ENCODE measurements around the gene AVP. TPM values are rescaled to one million over a fixed set of nuclear protein-coding genes. Genes with fewer than 3 reads are reported as not detected.

The AVP gene
- total and polyA plus RNA-seq, 2 donors (not counting 3 experiments of a cell fraction or from before 2014, with no cell fraction given) = not detected

GRCh38 chr20:3102575-3103368 lies 18.2 kb upstream of the AVP start:
- no peaks in the 10 kb centered on the region for H3K27me3 ChIP-seq (ENCODE audit: control insufficient read depth in 2 of 2, insufficient read depth in 2 of 2, low read length in 2 of 2)

More at GRCh38 chr20:3102575-3103368, 18.2 kb upstream of the AVP start:
- no peak overlapping the region for H2AFZ ChIP-seq (ENCODE audit: low read depth, low read length)
- intact Hi-C loops (cut with micrococcal nuclease) (no loop called here), dilution Hi-C loops (cut with MboI; ENCODE audit: extremely low pct_ligation_motif_present, low sequenced_read_pairs) (no loop called here)
- no peaks in the 10 kb centered on the region for H3K9me3 ChIP-seq (replicated peaks; ENCODE audit: control insufficient read depth, insufficient read depth, low read length)
- no TSS peak for BruUV-seq (replicated peaks)
- H3K36me3 ChIP-seq (ENCODE audit: control insufficient read depth in 2 of 2, extremely low read depth in 1 of 2, insufficient read depth in 2 of 2, low read length in 2 of 2) = no peaks in the 10 kb centered on the region
- FAIRE-seq (no peak), DNase-seq (ENCODE audit: low read depth, low spot score) (no peak)
- no peaks in the 10 kb centered on the region for H4K20me1 ChIP-seq (replicated peaks; ENCODE audit: control insufficient read depth, extremely low read depth, insufficient read depth, low read length)
- no peak overlapping the region for H3K27ac ChIP-seq (ENCODE audit: insufficient read depth, low read depth, low read length)
- H3K4me2 ChIP-seq (ENCODE audit: insufficient read depth, low read length) = no peak overlapping the region
- H3K79me2 ChIP-seq (ENCODE audit: control insufficient read depth, insufficient read depth, low read length) = no peaks in the 10 kb centered on the region
- TF ChIP-seq MYC (IDR thresholded peaks at IDR 0.05; ENCODE audit: low read depth, low read length) (no peak), JUN (IDR thresholded peaks at IDR 0.05; ENCODE audit: borderline replicate concordance, insufficient read depth, insufficient read length, low read depth) (no peak), EZH2 (IDR thresholded peaks at IDR 0.05; ENCODE audit: borderline replicate concordance, low read depth, low read length, severe bottlenecking) (no peak), POLR2A (IDR thresholded peaks at IDR 0.05; ENCODE audit: low read depth, low read length) (no peak), FOS (IDR thresholded peaks at IDR 0.05; ENCODE audit: borderline replicate concordance, insufficient read depth, low read length) (no peak), POLR2AphosphoS5 (IDR thresholded peaks at IDR 0.05; ENCODE audit: insufficient read depth, low read depth, low read length) (no peak), GATA2 (IDR thresholded peaks at IDR 0.05; ENCODE audit: insufficient read depth, insufficient read length, low read depth, low read length) (no peak), CTCF (IDR thresholded peaks at IDR 0.05; ENCODE audit: extremely low read depth in 1 of 2, insufficient read depth in 1 of 2, low read depth in 1 of 2, low read length in 2 of 2) (no peak)
- TF ChIP-seq, protein P1, sequence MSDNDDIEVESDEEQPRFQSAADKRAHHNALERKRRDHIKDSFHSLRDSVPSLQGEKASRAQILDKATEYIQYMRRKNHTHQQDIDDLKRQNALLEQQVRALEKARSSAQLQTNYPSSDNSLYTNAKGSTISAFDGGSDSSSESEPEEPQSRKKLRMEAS (IDR thresholded peaks at IDR 0.05; ENCODE audit: insufficient read depth, insufficient read length) = no peak
- H3K4me3 ChIP-seq (replicated peaks in 1 of 3; ENCODE audit: insufficient read depth in 1 of 3, low read depth in 1 of 3, low read length in 3 of 3) = no peak overlapping the region
- H3K4me1 ChIP-seq (ENCODE audit: control insufficient read depth, extremely low read depth, insufficient read depth, low read length) = no peaks in the 10 kb centered on the region
- ChIA-PET CTCF (interaction anchor here (1.1 to 2.9 kb wide), 2 partner anchors 12 to 49 kb away, joined by 4 to 16 read pairs; no protein-coding TSS in a partner anchor), POLR2A (no interaction called here)
- H3K9ac ChIP-seq (replicated peaks; ENCODE audit: extremely low read depth, insufficient read depth, low read length) = no peak overlapping the region
- H3K9me1 ChIP-seq (replicated peaks; ENCODE audit: control insufficient read depth, extremely low read depth, insufficient read depth, low read length) = no peaks in the 10 kb centered on the region
